HG02798 (cell line): ENCODE data around the gene ARHGAP6.
A peak's percentile ranks its signal among the peaks of the same experiment; 100 is the strongest.
"Not testable (repeated sequence)": the region's sequence is repeated elsewhere in the genome, so short reads cannot be mapped to it uniquely, and the experiment has no call there.

Experiments
- ATAC-seq: cut with Tn5 transposase; IDR thresholded peaks from one replicate; pipeline ENCODE4 v1.9.1; 2021; ENCODE audit warnings: mild to moderate bottlenecking; ENCODE audit not compliant: unreplicated experiment, poor library complexity

Gene ARHGAP6

GRCh38 chrX:11655282-11656015, 10.3 kb downstream of the ARHGAP6 start:
- ATAC-seq: no peak

DNA sequence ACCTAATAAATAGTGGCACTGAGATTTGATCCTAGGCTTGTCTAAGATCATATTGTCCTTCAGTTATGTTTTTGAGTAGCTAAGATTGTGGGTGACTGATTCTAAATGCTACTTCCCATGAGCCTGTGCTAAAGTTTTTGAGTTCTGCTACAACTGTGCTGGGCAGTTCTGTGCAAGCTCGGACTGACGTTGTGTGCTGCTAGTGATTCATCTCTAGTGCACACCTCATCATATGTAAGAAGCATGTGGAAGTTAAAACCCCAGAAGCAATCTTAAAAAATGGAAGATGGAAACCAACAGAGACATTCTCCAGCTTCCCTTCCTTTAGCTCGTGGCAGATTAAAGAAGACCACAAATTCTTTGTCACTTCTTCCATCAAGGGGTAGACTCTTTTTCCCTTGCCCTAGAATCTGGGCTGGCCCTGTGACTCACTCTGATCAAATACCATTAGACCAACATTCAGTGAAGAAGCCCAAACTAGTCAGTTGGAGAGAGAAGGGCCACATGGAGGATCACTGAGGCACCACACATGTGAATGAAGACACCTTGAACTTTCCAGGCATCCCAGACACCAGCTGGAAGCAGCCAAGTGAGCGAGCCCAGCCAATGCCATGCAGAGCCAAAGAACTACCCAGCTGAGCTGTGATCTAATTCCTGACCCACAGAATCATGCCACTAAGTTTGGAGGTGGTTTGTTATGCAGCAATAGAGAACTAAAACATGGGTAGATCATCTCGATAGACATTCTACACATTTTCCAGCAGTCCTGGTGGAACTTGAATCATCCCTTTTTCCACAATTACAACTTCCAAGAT, 16.8 kb downstream of the ARHGAP6 start:
- no peak for ATAC-seq

GRCh38 chrX:11647138-11647537, 18.6 kb downstream of the ARHGAP6 start:
- no peak for ATAC-seq

- no peak for ATAC-seq
Observed at GRCh38 chrX:11641349-11642065, 24.2 kb downstream of the ARHGAP6 start.

DNA sequence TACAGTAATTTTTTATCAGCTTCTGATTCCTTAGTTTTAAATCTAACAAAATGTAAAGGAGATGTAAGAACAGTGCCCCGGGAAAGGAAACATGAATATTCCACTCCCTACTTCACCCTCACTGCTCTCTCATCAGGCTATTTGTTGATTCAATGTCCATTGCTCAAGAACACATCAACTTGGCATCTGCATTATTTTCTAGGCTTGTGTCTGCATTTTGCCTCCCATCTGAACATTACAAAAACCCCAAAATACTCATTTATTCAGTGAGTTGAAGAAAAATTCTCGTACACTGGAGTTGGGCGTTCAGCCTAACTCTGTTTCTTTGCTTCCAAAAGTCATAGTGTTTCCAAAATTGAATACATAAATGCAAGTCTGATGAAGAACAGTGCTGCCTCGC, 25.6 kb downstream of the ARHGAP6 start:
- no peak for ATAC-seq

GRCh38 chrX:11632732-11633131, 33.0 kb downstream of the ARHGAP6 start:
- no peak for ATAC-seq

DNA sequence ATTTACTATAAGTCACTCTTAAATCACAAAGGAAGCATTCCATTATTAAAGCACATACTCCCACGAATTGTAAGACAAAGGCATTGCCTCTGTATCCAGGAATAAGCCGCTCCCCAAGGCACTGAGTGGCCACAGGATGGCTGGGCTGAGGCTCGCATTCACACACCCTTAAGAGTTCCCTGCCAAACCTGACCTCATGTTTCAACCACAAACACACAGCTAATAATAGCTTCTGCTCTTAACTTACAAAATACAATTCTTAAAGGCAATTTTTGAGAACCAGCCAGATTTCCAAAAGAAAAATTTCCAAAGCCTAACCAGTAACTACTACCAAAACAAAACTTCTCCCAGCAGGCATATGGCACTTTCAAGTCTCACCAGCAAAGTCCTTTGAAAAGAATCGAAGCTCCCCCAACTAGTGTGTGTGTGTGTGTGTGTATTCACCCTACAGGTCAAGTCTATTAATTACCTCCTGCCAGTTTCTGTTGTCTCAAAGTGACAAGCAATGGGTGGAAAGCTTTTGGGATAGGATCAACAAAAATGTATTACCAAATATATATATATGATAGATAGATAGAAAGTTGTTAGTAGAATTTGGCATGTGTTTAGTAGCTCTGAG, 36.0 kb downstream of the ARHGAP6 start:
- peak; percentile 85 for ATAC-seq

GRCh38 chrX:11628399-11628798, 37.3 kb downstream of the ARHGAP6 start:
- ATAC-seq: no peak

DNA sequence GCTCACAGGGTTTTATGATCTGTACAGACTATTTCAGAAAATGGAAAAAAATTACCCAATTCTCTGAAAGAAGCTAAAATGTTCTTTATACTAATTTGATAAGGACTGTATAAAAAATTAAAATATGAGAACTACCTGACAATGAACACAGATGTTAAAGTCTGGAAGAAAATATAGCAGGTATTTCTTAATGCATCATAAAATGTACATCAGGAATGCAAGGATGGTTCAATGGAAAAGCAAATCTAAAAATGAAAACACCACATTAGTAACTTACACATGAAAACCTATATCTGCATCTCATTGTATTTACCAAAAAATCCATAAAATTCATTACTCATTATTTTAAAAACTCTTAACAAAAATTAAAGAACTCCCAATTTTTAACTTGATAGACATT, 39.4 kb downstream of the ARHGAP6 start:
- ATAC-seq: no peak

GRCh38 chrX:11619441-11619840, 46.3 kb downstream of the ARHGAP6 start:
- no peak for ATAC-seq

DNA sequence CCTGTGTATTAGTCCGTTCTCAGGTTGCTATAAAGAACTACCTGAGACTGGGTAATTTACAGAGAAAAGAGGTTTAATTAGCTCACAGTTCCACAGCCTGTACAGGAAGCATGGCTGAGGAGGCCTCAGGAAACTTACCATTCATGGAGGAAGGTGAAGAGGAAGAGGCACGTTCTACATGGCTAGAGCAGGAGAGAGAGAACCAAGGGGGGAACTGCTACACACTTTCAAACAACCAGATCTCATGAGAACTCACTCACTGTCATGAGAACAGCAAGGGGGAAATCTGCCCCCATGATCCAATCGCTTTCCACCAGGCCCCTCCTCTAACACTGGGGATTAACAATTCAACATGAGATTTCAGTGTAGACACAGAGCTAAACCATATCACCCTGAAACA, 51.5 kb downstream of the ARHGAP6 start:
- ATAC-seq: not testable (repeated sequence)

GRCh38 chrX:11611965-11612364, 53.8 kb downstream of the ARHGAP6 start:
- no peak for ATAC-seq

DNA sequence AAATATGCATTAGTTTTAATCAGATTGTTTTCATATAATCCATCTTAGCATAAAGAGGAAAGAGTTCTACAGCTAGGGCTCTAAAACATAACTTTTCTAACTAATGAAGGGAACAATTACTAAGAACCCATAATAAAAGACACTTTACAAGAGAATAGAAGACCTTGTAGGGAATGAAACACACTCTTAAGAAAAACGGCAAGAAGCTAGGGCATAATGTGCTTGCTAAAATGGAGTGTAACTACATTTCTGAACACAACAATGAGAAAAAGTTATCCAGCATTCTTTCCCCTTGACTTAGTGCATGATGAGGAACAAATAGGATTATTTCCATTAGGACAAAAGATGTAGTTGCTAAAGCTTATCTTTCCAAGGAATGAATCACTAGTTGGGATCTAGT, 54.6 kb downstream of the ARHGAP6 start:
- no peak for ATAC-seq

DNA sequence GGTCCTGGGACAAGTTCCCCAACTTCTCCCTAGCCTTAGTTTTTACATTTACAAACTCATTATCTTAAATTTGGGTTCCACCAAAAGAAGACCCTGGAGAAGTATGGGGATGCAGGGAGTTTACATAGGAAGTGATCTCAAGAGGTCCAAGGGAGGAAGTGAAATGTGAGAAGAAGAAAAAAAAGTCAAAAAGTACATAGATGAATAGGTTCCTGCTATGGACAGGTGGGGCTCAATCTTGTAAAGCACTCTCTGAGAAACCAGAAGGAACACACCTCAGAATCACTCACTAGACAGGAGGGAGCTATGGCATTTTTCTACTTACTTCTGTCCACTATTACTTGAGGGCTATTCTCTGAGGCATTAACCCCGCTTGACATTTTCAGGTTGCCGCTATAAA, 56.6 kb downstream of the ARHGAP6 start:
- peak; percentile 64 for ATAC-seq

DNA sequence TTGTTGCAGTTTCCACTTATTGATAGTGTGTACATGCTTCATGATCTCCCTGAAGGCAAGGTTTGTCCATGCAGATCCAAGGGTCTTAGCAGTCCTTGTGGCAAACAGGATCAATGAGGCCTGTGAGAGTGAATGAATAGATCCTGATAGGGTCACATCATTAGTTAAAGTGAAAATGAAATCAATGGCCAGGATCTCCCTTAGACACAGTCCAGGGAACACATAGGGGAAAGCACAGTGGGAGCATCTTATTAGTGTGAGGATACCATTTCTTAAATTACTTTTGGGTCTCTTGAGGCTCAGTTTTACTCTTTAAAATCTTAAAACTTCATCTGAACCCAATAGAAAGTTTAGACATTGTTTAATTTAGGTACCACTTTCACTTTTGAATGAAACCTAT, 59.3 kb downstream of the ARHGAP6 start:
- no peak for ATAC-seq

DNA sequence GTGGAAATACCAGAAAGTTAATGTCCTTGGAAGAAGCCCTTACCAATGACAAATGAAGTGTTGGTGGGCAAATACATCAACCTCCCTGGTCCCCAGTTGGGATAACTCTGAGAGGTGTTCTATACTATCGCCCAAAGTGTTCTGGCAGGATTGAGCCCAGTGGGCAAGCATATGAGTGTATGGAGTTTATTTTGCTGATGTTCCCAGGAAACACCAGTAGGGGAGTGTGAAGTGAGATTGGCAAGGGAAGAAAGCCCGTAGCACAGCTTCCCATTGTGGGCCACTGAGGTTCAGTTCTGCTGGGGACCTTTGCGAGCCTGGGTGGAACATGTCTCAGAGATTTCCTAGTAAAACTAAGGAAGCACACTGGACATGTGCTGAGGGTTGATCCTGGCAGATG, 65.1 kb downstream of the ARHGAP6 start:
- no peak for ATAC-seq

GRCh38 chrX:11597479-11597878, 68.2 kb downstream of the ARHGAP6 start:
- ATAC-seq: no peak

- ATAC-seq: no peak
Observed at GRCh38 chrX:11591723-11592346, 73.9 kb downstream of the ARHGAP6 start.

DNA sequence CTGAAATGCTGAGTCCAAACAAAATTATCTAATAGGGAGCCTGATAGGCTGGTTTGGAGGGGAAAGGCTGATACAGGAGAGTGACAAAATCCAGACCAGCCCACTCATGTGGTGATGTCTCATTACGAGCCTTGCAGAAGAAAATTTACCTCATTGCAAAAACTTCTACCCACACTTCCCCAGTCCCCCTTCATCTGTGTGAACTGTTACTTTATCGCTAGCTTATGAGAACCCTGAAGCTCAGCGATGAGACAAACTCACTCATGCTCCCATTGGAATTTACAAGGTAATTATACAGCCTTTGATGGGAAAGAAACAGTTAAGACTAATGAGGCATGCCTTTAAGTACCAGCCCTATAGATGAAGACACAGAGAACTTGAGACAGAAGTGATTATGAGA, 76.1 kb downstream of the ARHGAP6 start:
- ATAC-seq: no peak

GRCh38 chrX:11588097-11588496, 77.6 kb downstream of the ARHGAP6 start:
- no peak for ATAC-seq
